ENCODE results near the gene PSTPIP1. TPM values are rescaled to one million over a fixed set of nuclear protein-coding genes. Genes with fewer than 3 reads are reported as not detected.

Gene PSTPIP1
- total and polyA plus RNA-seq, 4 donors, result 12.4 to 39.6 (median 20.6) TPM

GRCh38 chr15:76974456-76975036 is 20.4 kb upstream of the PSTPIP1 start:
- WGBS, 2 donors, result 79 to 84% methylated on average over 4 of the region's 4 CpGs
- Histone ChIP-seq H3K36me3 (ENCODE audit: control insufficient read depth in 4 of 4, insufficient read depth in 4 of 4, low read length in 4 of 4) (no peaks in the 10 kb centered on the region), H3K4me3 (no peak overlapping the region), H3K27me3 (ENCODE audit: control insufficient read depth in 3 of 3, insufficient read depth in 3 of 3, low read length in 2 of 3) (no peaks in the 10 kb centered on the region), H3K4me1 (ENCODE audit: control insufficient read depth in 5 of 5, insufficient read depth in 5 of 5, low read length in 5 of 5) (no peaks in the 10 kb centered on the region), H3K9me3 (ENCODE audit: control insufficient read depth in 4 of 4, insufficient read depth in 3 of 4, low read length in 3 of 4) (peaks cover 0 to 1% (median 0%) of the 10 kb centered on the region in 4 donors), H3K9ac (ENCODE audit: insufficient read depth in 1 of 2, low read length in 2 of 2) (no peak overlapping the region), H3K27ac (ENCODE audit: low read depth in 1 of 2, low read length in 1 of 2) (no peak overlapping the region)
- ATAC-seq (ENCODE audit: insufficient read depth, low FRiP score) (no peak), DNase-seq (no peak)
- TF ChIP-seq CTCF (IDR thresholded peaks at IDR 0.05; ENCODE audit: control extremely low read depth, extremely low read depth), result no peak

- 91 to 96% methylated on average over 1 of the region's 1 CpG for whole genome bisulfite sequencing, 2 donors
- Histone ChIP-seq H3K9ac (ENCODE audit: insufficient read depth in 1 of 2, low read length in 2 of 2) (no peak overlapping the region), H3K27me3 (ENCODE audit: control insufficient read depth in 3 of 3, insufficient read depth in 3 of 3, low read length in 2 of 3) (no peaks in the 10 kb centered on the region), H3K36me3 (ENCODE audit: control insufficient read depth in 4 of 4, insufficient read depth in 4 of 4, low read length in 4 of 4) (no peaks in the 10 kb centered on the region), H3K4me3 (no peak overlapping the region), H3K27ac (ENCODE audit: low read depth in 1 of 2, low read length in 1 of 2) (no peak overlapping the region), H3K9me3 (ENCODE audit: control insufficient read depth in 4 of 4, insufficient read depth in 3 of 4, low read length in 3 of 4) (peaks cover 0 to 7% (median 0%) of the 10 kb centered on the region in 4 donors), H3K4me1 (ENCODE audit: control insufficient read depth in 5 of 5, insufficient read depth in 5 of 5, low read length in 5 of 5) (no peaks in the 10 kb centered on the region)
- ATAC-seq (ENCODE audit: insufficient read depth, low FRiP score), result no peak
- no peak for DNase-seq
- TF ChIP-seq CTCF (IDR thresholded peaks at IDR 0.05; ENCODE audit: control extremely low read depth, extremely low read depth), result no peak
These were observed 18.8 kb upstream of the PSTPIP1 start for GRCh38 chr15:76976141-76976540.

- Histone ChIP-seq H3K36me3 (ENCODE audit: control insufficient read depth in 4 of 4, insufficient read depth in 4 of 4, low read length in 4 of 4) (no peaks in the 10 kb centered on the region), H3K4me1 (ENCODE audit: control insufficient read depth in 5 of 5, insufficient read depth in 5 of 5, low read length in 5 of 5) (no peaks in the 10 kb centered on the region), H3K27me3 (ENCODE audit: control insufficient read depth in 3 of 3, insufficient read depth in 3 of 3, low read length in 2 of 3) (no peaks in the 10 kb centered on the region), H3K9ac (ENCODE audit: insufficient read depth in 1 of 2, low read length in 2 of 2) (no peak overlapping the region), H3K9me3 (ENCODE audit: control insufficient read depth in 4 of 4, insufficient read depth in 3 of 4, low read length in 3 of 4) (peaks cover 0 to 7% (median 0%) of the 10 kb centered on the region in 4 donors), H3K27ac (ENCODE audit: low read depth in 1 of 2, low read length in 1 of 2) (no peak overlapping the region), H3K4me3 (no peak overlapping the region)
- 82 to 87% methylated on average over 5 of the region's 5 CpGs for WGBS, 2 donors
- ATAC-seq (ENCODE audit: insufficient read depth, low FRiP score) (no peak), DNase-seq (no peak)
- TF ChIP-seq CTCF (IDR thresholded peaks at IDR 0.05; ENCODE audit: control extremely low read depth, extremely low read depth), result no peak
These were observed 18.2 kb upstream of the PSTPIP1 start for GRCh38 chr15:76976572-76977270.
